ENCODE measurements around the gene LIFR. TPM values are rescaled to one million over a fixed set of nuclear protein-coding genes. Genes with fewer than 3 reads are reported as not detected.

LIFR gene
- total RNA-seq, 1 donor from 2014 or later, result 0.12 TPM

DNA sequence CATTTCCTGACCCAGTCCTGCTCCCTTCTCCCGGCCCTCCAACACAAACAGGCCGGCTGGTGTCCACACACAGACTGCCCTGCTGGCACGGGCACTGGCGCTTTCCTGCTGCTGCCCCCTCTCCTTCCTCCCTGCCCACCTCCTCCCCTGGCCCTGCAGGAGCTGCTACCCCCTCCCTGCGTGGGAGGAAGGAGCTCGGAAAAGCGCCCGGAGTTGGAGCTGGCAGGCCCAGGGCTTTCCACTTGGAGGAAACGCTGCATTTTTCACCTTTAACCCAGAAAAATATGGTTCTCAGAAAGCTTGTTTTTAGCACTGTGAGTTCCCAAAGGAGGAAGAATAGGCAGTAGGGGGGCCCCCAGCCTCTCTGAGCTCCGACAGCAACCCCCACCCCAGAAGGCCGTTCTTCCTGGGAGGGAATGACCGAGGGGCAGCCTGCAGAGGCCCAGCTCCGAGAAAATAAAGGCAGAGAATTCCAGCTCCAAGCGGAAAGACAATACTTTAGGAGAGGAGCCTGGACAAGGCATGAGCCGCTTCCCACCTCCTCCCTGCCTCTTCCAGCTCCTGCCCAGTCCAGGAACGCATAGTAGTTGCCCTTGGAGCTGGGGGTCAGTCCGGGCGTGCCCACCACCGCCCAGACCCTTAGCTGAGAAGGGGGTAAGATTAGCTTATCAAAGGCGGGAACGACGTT is 88.9 kb downstream of the LIFR start:
- no peaks in the 10 kb centered on the region for H3K36me3 Mint-ChIP-seq (ENCODE audit: low read depth)
- DNase-seq, result no peak
- peaks cover 16% of the 10 kb centered on the region for H3K27me3 Mint-ChIP-seq
- H3K4me1 Mint-ChIP-seq, result no peaks in the 10 kb centered on the region
- intact Hi-C loops (cut with micrococcal nuclease), result no loop called here
- no peaks in the 10 kb centered on the region for H3K9me3 Mint-ChIP-seq
- no peak overlapping the region for H3K27ac Mint-ChIP-seq
- H3K4me3 Mint-ChIP-seq, result no peak overlapping the region

DNA sequence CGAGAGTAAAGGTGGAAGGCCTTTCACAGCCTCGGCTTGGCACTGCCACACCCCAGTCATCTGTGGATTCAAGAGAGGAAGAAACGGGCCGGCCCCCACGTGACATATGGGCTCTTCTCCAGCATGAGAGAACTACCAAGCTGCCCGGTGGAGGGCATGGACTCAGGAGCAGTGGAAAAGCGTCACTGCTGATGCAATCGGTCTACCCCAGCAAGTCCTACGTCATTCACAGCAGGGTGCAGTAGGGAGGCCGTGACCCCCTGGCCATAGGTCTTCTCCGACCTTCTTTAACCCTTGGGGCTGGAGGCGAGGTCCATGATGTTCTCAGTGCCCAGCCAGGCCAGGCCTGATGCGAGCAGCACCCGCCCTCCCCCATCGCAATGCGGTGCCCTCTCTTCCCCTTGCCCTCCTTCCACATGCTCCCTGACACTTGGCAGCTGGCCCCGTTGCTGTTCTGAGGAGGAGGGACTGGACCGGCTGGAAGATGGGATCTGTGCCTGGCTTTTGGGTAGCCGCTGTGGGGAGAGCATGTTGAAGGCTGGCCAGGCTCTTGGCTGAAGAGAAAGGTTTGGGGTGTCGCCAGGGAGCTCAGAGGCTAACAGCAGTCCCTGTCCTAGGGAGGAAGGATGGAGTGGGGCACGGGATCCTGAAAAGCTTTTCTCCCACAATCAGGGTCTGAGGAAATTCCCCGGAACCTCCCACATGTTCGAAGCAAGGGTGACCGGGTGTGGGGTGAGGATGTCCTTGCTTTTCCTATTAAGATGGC is 89.8 kb downstream of the LIFR start:
- DNase-seq, result no peak
- Mint-ChIP-seq H3K4me3 (no peak overlapping the region), H3K27me3 (peaks cover 10% of the 10 kb centered on the region), H3K27ac (no peak overlapping the region), H3K36me3 (ENCODE audit: low read depth) (no peaks in the 10 kb centered on the region), H3K9me3 (no peaks in the 10 kb centered on the region), H3K4me1 (no peaks in the 10 kb centered on the region)
- intact Hi-C loops (cut with micrococcal nuclease), result no loop called here

DNA sequence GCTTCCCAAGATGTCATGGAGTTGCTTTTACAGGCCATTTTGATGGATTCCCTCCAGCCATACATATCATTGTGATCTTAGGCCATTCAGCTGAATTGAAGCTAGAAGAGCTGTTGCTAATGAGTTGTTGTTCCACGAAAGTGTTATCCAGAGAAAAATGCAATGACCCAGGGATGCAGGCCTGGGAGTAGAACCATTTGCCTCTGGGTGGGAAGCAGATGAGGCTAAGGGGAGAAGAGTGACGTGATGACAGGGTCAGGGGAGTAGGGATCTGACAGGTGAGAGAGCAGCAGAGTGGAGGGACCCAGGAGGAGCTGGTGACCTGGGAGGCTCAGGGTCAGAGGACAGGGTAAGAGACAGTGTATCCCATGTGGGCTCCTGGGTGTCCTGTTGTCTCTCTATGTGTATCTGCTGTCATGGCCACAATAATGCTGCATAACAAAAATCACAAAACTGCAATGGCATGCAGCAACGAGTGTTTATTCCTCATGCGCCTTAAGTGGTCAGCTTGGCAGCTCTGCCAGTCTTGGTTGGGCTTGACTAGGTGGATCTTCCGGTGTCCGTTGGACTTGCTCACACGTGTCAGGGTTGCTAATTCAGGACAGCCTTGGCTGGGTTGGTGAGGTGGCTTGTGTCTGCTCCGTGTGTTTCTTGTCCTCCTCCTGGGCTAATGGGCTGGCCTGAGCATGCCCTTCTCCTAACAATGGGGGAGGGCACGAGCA is 90.6 kb downstream of the LIFR start:
- Mint-ChIP-seq H3K4me3 (no peak overlapping the region), H3K9me3 (no peaks in the 10 kb centered on the region), H3K4me1 (no peaks in the 10 kb centered on the region), H3K27me3 (peaks cover 12% of the 10 kb centered on the region), H3K36me3 (ENCODE audit: low read depth) (no peaks in the 10 kb centered on the region), H3K27ac (no peak overlapping the region)
- no peak for DNase-seq
- intact Hi-C loops (cut with micrococcal nuclease), result no loop called here

DNA sequence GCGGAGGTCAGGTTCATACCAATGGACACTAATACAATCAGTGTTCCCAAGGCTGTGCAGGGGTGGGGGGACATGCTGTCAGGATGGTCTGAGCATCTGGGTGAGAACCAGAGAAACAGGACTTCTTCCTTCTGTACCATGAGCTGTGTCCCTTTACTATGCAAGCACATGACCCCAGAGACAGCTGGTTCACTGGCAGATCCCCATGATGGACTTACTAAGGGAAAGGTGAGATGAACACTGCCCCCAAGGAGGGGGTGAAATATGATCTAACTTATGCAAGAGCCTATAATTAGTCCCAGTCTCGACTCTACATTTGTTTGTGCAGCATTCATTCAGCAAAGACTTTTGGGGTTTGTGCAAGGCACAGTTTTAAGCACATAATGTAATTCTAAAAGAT is 91.4 kb downstream of the LIFR start:
- H3K4me1 Mint-ChIP-seq, result no peaks in the 10 kb centered on the region
- no peaks in the 10 kb centered on the region for H3K36me3 Mint-ChIP-seq (ENCODE audit: low read depth)
- no peak for DNase-seq
- peaks cover 4% of the 10 kb centered on the region for H3K9me3 Mint-ChIP-seq
- intact Hi-C loops (cut with micrococcal nuclease), result no loop called here
- H3K27ac Mint-ChIP-seq, result no peak overlapping the region
- H3K27me3 Mint-ChIP-seq, result peaks cover 18% of the 10 kb centered on the region
- no peak overlapping the region for H3K4me3 Mint-ChIP-seq

DNA sequence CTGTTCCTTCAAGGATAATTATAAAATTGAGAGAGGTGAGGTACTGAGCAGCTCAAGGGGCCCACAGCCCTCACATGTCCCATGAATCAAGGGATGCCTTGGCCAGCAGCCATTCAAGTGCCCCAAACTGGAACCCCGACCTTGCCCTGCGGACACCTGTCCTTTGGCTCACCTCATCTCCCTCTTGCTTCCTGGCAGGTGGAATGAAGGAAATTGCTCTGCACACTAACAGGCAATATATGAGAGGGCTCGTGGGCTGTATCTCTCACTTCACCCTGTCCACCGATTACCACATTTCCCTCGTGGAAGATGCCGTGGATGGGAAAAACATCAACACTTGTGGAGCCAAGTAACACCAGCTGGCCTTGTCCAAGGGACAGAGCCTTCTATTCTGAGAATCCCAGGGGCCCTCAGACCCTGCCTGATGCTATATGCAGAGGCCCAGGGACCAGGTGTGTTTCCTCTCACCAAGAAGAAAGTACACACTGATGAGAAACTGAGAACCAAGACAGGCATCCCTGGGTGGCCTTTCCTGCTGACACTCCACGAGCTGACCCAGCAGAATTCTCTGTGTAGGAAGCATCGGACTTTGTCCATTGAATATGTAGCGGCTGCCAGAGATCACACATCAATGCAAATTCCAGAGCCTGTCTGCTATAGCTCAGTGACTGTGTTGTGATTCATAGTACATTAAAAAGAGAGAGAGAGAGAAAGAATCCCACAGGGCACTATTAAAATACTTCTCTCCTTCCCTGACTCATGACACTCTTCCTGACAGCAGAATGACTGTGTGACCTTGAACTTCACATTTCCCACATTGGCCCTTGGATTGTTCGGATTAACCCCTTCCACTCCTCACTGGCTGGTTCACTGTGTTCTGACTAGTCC is 92.6 kb downstream of the LIFR start:
- intact Hi-C loops (cut with micrococcal nuclease), result no loop called here
- H3K27ac Mint-ChIP-seq, result no peak overlapping the region
- H3K4me3 Mint-ChIP-seq, result no peak overlapping the region
- peaks cover 22% of the 10 kb centered on the region for H3K27me3 Mint-ChIP-seq
- peaks cover 4% of the 10 kb centered on the region for H3K9me3 Mint-ChIP-seq
- H3K36me3 Mint-ChIP-seq (ENCODE audit: low read depth), result no peaks in the 10 kb centered on the region
- no peaks in the 10 kb centered on the region for H3K4me1 Mint-ChIP-seq
- DNase-seq, result no peak

DNA sequence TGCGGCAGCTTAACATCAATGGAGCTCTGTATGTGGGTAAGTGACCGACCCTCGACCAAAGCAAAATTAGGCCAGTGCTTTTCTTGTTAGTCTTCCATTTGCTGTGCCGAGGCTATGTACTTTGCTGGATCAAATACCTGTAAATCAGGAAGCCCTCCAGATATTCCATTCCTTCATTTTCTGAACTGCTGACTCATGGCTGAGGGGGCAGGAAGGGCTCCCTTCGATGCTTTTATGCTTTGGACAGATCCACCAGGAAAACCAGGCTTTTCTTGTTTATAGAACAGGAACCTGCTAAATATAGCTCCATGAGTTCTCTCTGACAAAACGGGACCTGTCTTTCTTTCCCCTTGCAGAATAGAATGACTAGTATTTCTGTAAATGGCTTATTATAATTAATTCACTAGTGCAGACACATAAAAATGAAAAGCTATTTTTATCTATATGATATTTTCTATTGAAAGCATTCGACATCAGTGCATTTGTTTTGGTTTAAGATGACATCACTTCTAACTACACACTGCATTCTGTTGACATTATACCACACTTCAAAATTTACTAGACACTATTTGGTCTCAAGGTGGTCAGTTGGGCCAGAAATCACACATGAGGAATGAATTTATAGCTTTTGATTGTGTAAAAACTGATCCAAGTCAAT is 93.3 kb downstream of the LIFR start:
- H3K9me3 Mint-ChIP-seq, result peaks cover 4% of the 10 kb centered on the region
- H3K4me1 Mint-ChIP-seq, result no peaks in the 10 kb centered on the region
- H3K36me3 Mint-ChIP-seq (ENCODE audit: low read depth), result no peaks in the 10 kb centered on the region
- no peak for DNase-seq
- H3K4me3 Mint-ChIP-seq, result no peak overlapping the region
- H3K27me3 Mint-ChIP-seq, result peaks cover 24% of the 10 kb centered on the region
- intact Hi-C loops (cut with micrococcal nuclease), result no loop called here
- no peak overlapping the region for H3K27ac Mint-ChIP-seq

DNA sequence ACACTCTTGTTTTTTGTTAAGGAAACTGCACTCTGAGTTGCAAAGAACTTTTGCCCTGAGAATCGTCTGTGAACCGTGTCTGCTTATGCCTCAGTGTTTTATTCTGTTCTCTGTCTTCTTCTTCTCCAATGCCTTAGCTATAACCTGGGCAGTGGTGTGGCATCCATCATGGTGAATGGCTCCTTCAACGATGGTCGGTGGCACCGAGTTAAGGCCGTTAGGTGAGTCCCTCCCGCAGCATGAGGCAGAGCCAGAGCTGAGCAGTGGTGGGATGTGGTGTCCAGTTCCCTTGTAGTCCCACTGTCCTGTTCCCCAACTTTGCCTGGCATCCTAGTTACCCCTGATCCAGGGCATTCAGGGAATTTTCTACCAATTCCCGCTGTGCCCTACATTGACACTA is 98.3 kb downstream of the LIFR start:
- H3K27ac Mint-ChIP-seq, result no peak overlapping the region
- peaks cover 54% of the 10 kb centered on the region for H3K27me3 Mint-ChIP-seq
- peaks cover 4% of the 10 kb centered on the region for H3K9me3 Mint-ChIP-seq
- no peaks in the 10 kb centered on the region for H3K36me3 Mint-ChIP-seq (ENCODE audit: low read depth)
- peaks cover 10% of the 10 kb centered on the region for H3K4me1 Mint-ChIP-seq
- intact Hi-C loops (cut with micrococcal nuclease), result no loop called here
- no peak overlapping the region for H3K4me3 Mint-ChIP-seq
- no peak for DNase-seq

DNA sequence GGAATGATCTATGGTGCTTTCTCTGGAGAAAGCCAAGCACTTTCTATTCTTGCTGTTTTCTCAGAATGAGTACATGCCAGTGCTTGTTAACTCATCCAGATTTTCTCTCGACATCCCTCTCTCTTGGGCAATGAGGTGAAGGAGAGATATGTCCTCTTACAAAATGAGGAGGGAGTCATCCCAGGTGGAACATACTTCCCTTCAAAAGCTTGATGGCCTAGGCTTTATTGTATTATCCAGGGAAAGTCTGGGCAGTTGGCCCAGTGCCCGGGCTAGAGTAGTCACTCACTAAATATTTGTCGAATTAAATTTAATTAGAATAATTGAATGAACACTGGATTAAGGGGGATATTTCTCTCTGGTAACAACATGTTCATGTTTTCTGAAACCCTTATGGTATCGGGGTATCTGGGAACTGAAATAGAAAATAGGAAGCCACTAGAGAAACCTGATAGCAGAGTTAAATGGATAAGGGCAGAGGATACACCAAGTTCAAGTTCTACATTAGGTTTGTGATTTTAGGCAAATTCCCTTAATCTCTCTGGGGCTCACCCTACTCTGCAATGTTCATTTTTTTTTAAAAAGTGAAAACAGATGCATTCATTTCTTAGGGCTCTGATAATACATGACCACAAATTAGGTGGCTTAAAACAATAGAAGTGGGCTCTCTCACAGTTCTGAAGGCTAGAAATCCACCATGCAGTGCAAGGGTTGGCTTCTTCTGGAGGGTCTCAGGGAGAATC is 99.6 kb downstream of the LIFR start:
- intact Hi-C loops (cut with micrococcal nuclease), result no loop called here
- DNase-seq, result no peak
- H3K27me3 Mint-ChIP-seq, result peaks cover 65% of the 10 kb centered on the region

DNA sequence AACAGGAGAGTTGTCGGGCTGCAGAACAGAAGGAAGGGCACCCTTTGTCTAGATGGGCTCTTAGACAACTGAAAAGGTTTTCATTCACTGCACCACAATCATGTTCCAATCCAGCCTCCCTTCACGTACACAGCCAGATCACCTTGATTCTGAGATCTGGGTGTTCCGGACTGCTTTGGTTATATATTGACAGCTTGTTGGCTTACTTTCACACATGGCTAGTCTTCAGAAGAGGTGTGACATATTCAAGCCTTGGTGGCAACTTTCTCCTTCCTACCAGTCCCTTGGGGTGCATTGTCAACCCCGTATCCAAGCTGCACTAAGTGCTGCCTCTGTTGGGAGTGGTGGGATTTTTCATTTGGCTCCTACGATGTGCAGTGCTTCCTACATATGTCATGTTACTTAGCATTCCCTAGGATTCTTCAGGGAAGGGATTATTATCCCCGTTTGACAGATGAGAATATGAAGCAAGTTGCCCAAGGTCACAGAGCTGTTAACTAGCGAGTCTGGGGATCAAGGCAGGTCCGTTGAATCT is 100.6 kb downstream of the LIFR start:
- Mint-ChIP-seq H3K27me3 (peaks cover 68% of the 10 kb centered on the region), H3K36me3 (ENCODE audit: low read depth) (no peaks in the 10 kb centered on the region), H3K4me1 (peaks cover 20% of the 10 kb centered on the region), H3K4me3 (no peak overlapping the region), H3K9me3 (peaks cover 4% of the 10 kb centered on the region), H3K27ac (no peak overlapping the region)
- intact Hi-C loops (cut with micrococcal nuclease), result no loop called here
- DNase-seq, result no peak

More for the DNA sequence above, 99.6 kb downstream of the LIFR start:
- peaks cover 20% of the 10 kb centered on the region for H3K4me1 Mint-ChIP-seq
- no peak overlapping the region for H3K27ac Mint-ChIP-seq
- no peak overlapping the region for H3K4me3 Mint-ChIP-seq
- no peaks in the 10 kb centered on the region for H3K36me3 Mint-ChIP-seq (ENCODE audit: low read depth)
- peaks cover 4% of the 10 kb centered on the region for H3K9me3 Mint-ChIP-seq

DNA sequence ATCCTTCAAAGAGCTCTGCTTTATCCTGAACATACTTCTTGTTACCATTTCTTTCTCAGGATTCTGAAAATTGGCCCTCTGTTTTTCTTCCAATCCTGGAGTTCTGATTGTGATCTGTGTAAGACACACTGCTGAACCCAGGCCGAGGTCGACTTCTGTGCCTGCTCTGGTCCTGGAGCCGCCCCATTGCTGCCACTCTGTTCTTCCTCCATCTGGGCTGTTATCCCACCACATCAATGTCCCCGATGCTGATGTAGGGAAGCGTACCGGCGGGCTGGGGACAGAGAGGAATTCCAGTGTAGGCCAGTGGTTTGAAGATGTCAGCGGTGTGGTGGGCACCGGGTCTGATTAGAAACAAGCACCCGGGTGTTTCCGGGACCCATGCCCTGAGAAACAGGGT is 102.5 kb downstream of the LIFR start:
- Mint-ChIP-seq H3K4me1 (peaks cover 21% of the 10 kb centered on the region), H3K27me3 (peaks cover 73% of the 10 kb centered on the region), H3K36me3 (ENCODE audit: low read depth) (no peaks in the 10 kb centered on the region), H3K4me3 (peak overlapping the region; percentile 38), H3K9me3 (no peaks in the 10 kb centered on the region), H3K27ac (peak overlapping the region; percentile 27)
- no peak for DNase-seq
- intact Hi-C loops (cut with micrococcal nuclease), result no loop called here

DNA sequence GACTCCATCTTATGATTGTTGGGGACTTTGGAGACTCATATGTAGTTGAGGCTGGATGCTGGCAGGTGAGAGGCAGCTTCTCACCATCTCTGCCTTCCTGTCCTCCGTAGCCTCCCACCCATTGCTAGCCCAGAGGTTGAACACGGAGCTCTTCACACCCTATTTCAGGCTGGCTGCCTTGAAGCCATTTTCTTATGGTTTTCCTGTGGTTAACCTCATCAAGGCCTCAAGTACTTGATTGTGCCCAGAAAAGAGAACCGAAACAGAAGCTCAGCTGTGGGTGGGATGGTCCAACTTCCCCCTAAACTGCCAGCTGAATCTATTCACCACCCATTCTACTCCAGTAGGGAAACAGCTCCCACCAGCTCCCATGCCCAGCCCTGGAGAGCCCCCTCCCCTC is 102.9 kb downstream of the LIFR start:
- intact Hi-C loops (cut with micrococcal nuclease), result no loop called here
- Mint-ChIP-seq H3K4me3 (peak overlapping the region; percentile 38), H3K27ac (peak overlapping the region; percentile 72)

DNA sequence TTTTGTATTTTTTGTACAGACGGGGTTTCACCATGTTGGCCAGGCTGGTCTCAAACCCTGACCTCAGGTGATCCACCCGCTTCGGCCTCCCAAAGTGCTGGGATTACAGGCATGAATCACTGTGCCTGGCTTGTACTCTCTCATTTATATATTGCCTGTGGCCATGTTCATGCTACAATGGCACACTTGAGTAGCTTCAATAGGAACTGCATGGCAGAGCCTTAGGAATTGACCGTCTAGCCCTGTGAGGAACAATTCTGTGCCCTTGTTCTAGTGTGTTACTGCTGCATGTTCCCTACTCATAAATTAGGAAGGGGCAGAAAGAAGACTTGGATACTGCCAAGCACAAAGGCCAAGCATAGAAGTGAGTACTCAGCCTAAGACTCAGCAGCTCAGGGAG is 104.2 kb downstream of the LIFR start:
- no peak overlapping the region for H3K27ac Mint-ChIP-seq
- no peak for DNase-seq
- no peak overlapping the region for H3K4me3 Mint-ChIP-seq
- no peaks in the 10 kb centered on the region for H3K36me3 Mint-ChIP-seq (ENCODE audit: low read depth)
- peaks cover 21% of the 10 kb centered on the region for H3K4me1 Mint-ChIP-seq
- H3K27me3 Mint-ChIP-seq, result peaks cover 75% of the 10 kb centered on the region
- H3K9me3 Mint-ChIP-seq, result no peaks in the 10 kb centered on the region
- intact Hi-C loops (cut with micrococcal nuclease), result no loop called here

More for the DNA sequence above, 102.9 kb downstream of the LIFR start:
- H3K36me3 Mint-ChIP-seq (ENCODE audit: low read depth), result no peaks in the 10 kb centered on the region
- no peaks in the 10 kb centered on the region for H3K9me3 Mint-ChIP-seq
- DNase-seq, result peak; percentile 90
- peaks cover 75% of the 10 kb centered on the region for H3K27me3 Mint-ChIP-seq
- H3K4me1 Mint-ChIP-seq, result peaks cover 21% of the 10 kb centered on the region

All from activated CD4-positive, alpha-beta T cell treated with anti-CD3 and anti-CD28 coated beads, Interleukin-2, amount 10 ng/mL, durations not matched to agents 24 days and 14 days (primary cell).